GM19328 (cell line): Measurements from ENCODE around the gene GRIK4.
A peak's percentile ranks its signal among the peaks of the same experiment; 100 is the strongest.
"Not testable (repeated sequence)": the region's sequence is repeated elsewhere in the genome, so short reads cannot be mapped to it uniquely, and the experiment has no call there.

Experiments used
- ATAC-seq: cut with Tn5 transposase; IDR thresholded peaks from one replicate; pipeline ENCODE4 v1.9.1; 2021; ENCODE audit warnings: mild to moderate bottlenecking, moderate library complexity; ENCODE audit not compliant: unreplicated experiment

GRIK4 gene

GRCh38 chr11:120598517-120599257, 87.1 kb downstream of the GRIK4 start:
- ATAC-seq, result no peak

- ATAC-seq, result no peak
Observed at GRCh38 chr11:120599816-120600420, 88.4 kb downstream of the GRIK4 start.

GRCh38 chr11:120601536-120601935, 90.0 kb downstream of the GRIK4 start:
- ATAC-seq, result no peak

- no peak for ATAC-seq
Observed at GRCh38 chr11:120603071-120603470, 91.5 kb downstream of the GRIK4 start.

- no peak for ATAC-seq
Observed at GRCh38 chr11:120605469-120605868, 93.9 kb downstream of the GRIK4 start.

GRCh38 chr11:120606211-120607010, 94.9 kb downstream of the GRIK4 start:
- no peak for ATAC-seq

GRCh38 chr11:120608061-120608460, 96.5 kb downstream of the GRIK4 start:
- no peak for ATAC-seq

- ATAC-seq, result no peak
Observed at GRCh38 chr11:120608760-120609211, 97.2 kb downstream of the GRIK4 start.

- no peak for ATAC-seq
Observed at GRCh38 chr11:120610111-120610510, 98.6 kb downstream of the GRIK4 start.

- no peak for ATAC-seq
Observed at GRCh38 chr11:120611581-120611980, 100.0 kb downstream of the GRIK4 start.

- peak; percentile 90 for ATAC-seq
Observed at GRCh38 chr11:120612513-120613263, 101.1 kb downstream of the GRIK4 start.

GRCh38 chr11:120613264-120614226, 102.0 kb downstream of the GRIK4 start:
- ATAC-seq, result peak; percentile 36

- ATAC-seq, result no peak
Observed at GRCh38 chr11:120615391-120615790, 103.8 kb downstream of the GRIK4 start.

GRCh38 chr11:120618399-120618798, 106.9 kb downstream of the GRIK4 start:
- ATAC-seq, result no peak

GRCh38 chr11:120622189-120622875, 110.8 kb downstream of the GRIK4 start:
- ATAC-seq, result no peak

GRCh38 chr11:120624992-120625391, 113.4 kb downstream of the GRIK4 start:
- ATAC-seq, result not testable (repeated sequence)

GRCh38 chr11:120625565-120625964, 114.0 kb downstream of the GRIK4 start:
- no peak for ATAC-seq

GRCh38 chr11:120626791-120627190, 115.2 kb downstream of the GRIK4 start:
- no peak for ATAC-seq
